Measurements from ENCODE around the gene OVCA2.

OVCA2 gene

DNA sequence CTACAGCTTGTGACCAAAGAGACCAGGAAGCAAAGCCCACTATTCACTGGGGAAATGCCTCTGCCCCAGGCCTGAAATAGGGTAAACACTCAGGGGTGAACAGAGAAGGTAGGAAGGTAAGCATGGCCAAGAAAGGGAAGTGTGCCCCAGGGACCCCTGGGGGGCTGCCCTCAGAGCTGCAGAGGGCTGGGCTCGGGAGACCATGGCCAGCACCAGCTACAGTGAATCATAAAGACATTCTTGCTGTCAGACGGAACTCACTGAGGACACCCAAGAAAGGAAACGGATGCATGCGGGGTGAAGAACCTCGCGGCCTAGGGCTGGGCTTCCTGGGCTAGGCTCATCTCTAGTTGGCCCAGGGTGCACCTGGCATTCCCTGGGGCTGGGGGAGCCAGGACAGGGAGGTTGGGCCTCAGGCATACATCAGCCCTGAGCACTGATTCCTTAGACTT lies 22.7 kb downstream of the OVCA2 start:
- no peak for DNase-seq (ENCODE audit: low read depth in 2 of 2, low spot score in 1 of 2)

DNA sequence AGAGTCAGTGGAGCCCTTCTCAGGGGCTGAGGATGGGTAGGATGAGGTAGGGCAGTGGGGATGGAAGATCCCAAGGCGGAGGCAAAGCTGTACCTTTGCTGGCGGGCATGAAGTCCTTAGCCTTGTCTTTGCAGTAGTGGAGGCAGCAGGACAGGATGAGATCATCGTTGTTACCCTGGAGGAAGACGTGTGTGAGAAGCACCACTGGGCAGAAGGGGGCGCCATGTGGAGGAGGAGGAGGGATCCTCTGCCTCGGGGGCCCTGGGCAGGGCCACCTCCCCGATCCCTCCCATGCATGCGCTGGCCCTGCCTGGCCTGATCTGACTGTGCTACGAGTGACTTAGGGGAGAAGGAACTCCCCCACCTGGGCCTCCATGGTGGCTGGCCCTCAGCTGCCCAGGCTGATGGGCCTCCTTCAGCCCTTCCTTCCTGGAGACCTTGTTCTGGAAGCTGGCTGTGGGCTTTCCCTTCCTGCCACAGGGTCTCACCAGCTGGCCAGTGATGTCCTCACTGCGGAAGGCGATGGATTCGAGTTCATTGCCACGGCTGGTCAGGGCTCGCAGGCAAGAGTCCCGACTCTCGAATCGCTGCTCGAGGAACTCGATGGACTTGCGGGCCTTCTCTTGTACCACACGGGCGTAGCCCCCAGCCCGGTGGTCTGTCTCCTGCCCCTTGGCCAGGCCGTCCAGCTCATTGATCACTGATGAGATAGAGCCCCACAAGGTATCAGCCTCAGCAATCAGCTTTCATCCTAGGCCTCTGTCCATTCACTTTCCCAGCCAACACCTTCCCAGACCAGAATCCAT lies 23.4 kb downstream of the OVCA2 start:
- DNase-seq (ENCODE audit: low read depth in 2 of 2, low spot score in 1 of 2), result no peak

DNA sequence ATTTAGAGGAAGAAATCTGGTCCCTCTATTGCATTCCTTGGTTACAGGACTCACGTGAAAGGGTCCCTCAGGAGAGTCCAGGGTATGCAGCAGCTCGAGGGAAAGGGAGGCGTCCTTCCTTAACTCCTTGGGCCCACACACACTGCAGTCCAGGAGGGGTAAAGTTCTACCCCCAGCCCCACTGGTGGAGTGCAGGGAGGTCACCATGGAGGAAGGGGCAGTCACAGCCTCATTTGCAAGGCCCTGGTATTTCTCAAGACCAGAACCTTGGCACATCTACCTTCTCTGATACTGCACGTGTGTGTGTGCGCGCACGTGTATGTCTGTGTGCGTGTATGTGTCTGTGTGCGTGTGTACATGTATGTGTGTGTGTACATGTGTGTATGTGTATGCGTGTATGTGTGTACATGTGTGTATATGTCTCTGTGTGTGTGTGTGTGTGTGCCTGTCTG lies 24.2 kb downstream of the OVCA2 start:
- DNase-seq (ENCODE audit: low read depth in 2 of 2, low spot score in 1 of 2), result no peak

DNA sequence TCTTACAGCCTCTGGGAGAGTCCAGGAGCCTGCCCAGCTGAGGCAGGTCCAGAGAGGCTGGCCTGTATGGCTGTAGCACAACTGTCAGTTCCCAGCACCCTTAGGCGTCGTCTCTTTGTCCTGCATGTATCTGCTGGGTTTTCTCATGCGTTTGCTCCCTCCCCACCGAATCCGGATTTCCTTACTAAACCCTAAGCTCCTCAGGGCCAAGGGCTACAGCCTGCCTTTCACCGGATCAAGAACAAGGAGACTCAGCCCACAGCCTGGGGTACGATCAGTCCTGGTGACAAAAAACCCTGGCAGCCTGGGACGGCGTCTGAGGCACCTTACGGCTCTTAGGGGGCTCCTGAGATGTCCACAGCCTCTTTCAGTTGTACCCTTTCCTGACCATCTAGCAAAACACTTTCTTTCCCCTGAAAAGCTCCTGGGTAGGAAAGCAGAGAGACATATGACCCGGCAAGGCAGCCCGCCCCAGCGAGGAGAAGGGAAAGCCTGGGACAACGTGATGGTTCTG lies 25.3 kb downstream of the OVCA2 start:
- no peak for DNase-seq (ENCODE audit: low read depth in 2 of 2, low spot score in 1 of 2)

DNA sequence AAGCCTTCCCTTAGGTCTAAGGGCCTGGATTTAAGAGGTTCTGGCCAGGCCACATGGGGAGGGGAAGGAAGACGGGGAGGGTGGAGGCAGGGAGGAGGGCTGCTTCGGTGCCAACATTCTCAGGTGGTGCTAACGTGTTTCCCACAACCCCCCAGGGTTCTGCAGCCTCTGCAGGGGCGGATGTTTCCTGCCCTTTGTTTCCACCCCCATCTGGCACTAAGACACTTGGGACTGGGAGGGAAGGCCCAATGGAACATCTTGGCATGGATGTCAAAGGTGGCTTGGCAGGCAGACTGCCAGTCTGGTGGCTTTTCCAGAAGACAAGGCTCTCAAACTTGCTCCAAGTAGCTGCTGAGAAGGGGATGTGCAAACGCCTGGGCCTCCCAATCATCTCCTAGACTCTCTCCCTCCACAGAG lies 25.8 kb downstream of the OVCA2 start:
- no peak for DNase-seq (ENCODE audit: low read depth in 2 of 2, low spot score in 1 of 2)

DNA sequence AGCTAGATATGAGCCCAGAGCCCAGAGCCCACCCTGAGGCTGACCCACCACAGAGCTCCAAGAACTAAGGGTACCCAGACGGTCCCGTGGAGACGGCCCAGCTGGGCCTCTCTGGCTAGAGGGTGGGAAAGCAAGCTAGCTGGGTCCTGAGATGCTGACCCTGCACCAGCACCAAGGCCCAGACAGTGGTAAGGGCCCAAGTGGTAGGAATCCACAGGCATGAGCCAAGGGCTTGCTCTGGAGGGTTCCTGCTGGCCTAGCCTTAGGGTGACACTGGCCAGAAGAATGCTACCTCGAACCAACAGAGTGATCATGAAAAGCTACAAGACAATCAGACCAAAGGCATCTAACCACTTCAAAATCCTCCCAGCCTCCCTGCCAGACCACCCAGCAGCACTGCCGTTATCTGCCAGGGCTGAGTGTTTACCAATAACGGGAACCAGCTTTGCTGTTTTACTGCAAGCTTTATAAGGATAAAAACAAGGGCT lies 26.3 kb downstream of the OVCA2 start:
- DNase-seq (ENCODE audit: low read depth in 2 of 2, low spot score in 1 of 2), result no peak

DNA sequence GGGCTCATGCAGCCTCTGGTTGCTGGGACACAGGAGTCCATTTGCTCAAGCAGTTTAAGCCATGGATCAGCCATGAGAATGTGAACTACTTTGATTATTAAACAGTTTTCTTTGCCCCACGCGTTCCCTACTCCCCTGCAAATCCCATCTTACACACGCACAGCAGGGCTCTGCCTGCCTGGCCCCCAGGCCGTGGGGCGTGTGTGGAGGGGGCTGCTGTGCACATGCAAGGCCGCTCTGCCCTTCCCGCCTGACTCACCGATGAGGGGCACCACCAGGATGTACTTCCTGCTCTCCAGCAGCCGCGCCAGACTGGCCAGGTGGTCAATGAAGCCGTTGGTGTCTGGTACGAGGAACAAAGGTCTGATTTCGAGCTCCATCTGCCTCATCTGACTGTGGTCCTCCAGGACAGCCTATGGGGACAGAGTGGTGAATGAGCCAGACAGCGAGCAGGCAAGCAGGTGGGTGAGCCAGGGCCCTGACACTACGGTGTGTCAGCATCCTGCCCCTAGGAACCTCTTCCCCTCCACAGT lies 26.8 kb downstream of the OVCA2 start:
- no peak for DNase-seq (ENCODE audit: low read depth in 2 of 2, low spot score in 1 of 2)

DNA sequence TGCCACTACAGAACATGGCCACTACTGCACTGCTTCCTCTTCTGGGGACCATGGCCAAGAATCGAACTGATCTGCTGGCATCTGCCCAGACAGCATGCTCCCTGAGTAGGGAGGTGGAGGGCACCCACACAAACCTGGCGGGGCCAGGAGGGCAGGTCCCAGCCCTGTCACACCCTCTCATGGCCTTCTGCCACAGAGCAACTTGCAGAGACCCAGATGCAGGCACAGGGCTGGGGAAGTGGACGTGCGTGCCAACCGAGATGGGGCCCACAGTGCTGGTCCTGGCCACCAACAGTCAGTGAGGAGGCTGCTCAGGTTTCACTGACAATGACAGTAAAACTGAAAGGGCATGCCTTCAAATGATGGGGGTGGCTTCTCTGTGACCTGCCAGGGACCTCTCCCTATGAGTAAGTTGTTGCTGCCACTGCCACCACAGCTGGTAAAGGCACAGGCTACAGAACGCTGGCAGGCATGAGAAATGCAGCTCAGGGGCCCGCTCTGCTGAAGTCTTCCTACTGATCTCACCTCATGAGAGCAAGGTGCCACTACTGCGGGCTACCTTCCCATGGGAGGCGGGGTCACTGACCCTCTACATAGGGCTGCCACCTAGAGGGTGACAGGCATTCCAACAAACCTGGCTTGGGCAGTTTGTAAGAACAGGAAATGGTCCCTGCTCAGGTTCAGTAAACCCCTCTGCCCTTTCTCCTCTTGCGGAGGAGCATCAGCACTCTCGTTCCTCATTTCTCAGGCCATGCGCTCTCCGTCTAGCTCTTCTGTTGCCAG lies 28.6 kb downstream of the OVCA2 start:
- no peak for DNase-seq (ENCODE audit: low read depth in 2 of 2, low spot score in 1 of 2)

DNA sequence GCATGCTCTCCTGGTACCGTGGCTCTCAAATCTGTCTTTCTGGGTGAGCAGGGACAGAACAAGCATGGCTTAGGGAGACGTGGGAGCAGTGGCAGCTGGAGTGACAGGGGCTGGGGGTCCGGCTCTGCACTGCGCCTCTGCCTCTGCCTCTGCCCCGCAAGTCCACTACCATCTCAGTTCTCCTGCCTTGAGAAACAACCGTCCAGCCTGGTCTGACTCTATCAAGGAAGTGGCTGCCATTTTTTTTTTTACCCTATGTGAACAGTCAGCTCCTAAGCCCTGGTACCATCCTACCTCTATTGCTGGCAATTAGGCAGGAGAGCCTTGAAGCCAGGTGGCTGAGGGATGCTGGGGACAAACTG lies 29.2 kb downstream of the OVCA2 start:
- DNase-seq (ENCODE audit: low read depth in 2 of 2, low spot score in 1 of 2), result no peak

DNA sequence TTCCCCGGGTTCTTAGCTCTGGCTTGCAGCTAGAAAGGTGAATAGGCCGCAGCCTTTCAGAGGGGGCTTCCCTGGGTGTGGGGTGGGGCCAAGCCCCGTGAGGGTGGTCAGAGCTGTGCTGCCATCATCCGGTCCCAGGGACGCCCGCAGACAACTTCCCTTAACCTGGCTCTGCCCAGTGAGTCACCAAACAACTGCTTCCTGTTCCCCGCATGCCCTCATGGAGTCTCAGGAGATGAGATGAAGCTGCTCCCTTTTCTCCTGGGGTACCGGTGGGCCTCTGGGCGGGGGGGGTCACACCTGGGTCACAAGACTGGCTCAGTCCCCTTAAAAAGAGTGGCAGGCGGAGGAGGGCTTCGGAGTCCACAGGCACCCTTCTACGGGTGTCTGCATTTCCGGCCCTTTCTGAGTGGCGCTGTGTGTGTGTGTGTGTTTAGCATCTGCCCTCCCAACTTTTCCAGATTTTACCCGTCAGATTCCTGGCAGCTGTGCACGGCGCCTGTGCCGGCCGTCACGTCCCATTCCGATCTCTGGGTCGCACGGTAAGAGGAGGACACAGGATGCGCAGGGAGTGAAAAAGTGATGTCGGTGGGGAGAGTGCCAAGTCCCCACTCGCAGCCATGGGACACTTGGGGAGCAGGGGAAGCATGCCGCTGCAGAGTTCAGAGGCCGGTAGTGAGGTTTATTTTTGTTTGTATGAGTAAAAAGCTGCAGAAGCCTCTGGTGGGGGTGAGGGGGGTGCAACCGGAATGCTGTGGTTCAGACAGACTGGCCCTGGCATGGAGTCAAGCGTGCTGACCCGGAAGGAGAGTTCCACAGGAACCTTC lies 29.8 kb downstream of the OVCA2 start:
- DNase-seq (ENCODE audit: low read depth in 2 of 2, low spot score in 1 of 2), result no peak

DNA sequence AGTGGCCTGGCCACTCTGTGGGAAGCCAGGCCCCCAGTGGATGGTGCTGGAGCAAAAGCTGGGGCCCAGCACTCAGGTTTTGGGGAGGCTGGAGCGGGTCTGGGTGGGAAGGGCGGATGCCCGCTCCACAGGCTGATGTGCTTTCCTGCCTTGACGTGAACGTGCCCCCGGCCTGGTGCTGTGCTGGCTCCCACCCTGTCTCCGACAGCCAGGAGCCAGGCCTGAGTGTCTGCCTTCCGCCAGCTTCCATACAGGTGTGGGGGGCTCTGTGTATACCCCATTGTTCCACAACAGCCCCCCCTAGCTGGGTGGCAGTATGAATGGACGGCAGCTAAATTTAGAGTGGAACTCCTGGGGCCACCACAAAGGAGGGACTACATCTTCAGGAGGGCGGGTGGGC lies 33.1 kb downstream of the OVCA2 start:
- no peak for DNase-seq (ENCODE audit: low read depth in 2 of 2, low spot score in 1 of 2)

DNA sequence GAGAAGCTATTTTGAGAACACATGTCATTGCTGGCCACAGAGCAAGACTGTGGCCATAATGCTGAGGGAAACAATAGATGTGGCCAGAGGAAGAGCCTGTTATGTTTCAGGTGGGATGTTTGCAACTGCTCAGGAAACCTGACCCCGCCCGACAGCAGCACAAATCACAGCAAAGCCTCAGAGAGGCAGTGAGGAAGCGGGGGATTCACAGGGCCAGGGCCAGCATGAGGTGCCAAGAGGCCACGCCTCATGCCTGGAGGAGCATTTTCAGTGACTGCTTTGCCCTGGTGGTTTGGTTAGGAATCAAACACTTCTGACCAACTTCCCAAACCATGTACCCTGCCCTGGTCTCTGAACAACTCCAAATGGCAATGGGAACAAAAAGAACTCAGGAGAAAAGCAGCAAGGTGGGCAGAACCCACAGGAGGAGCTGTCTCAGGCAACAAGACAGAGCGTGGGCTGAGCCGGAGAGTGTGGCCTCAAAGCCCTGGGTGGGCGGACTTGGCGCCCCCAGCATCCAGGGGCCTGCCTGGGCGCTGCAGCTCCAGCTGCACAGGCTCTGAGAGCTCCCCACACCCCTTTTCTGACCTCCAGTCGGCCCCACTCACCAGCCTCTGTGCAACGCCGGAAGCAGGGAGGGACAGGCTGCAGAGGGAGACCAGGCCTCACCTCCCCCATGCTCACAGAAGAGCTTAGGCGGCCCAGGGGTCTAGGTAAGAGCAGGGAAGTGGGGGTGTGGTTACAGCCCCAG lies 33.7 kb downstream of the OVCA2 start:
- DNase-seq (ENCODE audit: low read depth in 2 of 2, low spot score in 1 of 2), result no peak

DNA sequence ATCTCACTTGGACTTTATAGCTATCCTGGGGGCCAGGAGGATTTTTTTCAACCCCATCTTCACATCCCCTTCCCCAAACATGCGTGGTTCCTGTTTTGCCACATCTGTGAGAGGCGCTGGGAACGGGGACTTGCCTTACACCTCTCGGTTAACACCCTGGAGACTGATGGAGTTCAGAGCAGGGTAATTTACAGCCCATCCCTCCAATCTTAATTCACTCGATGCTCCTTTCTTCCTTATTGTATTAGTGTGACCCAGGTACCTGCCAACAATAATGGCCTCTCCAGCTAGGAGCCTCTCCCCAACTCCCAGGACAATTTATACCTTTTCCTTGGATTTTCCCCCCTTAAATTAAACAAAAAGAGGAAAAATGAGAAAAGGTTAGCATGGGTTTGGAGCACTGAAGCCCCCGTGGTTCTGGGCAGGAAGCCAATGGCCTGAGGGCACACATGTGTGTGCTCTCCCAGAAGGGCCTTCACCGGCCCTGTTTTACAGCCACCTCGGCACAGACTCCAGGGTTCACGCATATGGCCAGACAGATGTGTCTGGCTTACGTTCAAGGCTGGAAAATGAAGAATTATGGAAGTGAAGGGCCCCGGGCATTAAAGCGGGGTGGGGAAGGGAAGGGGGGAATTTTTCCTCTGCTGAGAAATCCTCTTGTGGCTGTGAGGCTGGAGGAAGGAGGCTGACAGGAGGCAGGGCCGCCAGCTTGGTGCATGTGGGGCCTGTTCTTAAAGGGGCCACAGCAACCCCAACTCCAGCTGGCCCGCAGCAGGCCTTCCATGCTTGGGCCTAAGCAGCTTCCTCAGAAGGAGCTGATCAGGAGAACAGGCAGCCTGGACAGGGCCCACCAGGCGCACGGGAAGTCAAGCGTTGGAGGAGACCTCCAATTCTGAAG lies 34.5 kb downstream of the OVCA2 start:
- DNase-seq (ENCODE audit: low read depth in 2 of 2, low spot score in 1 of 2), result no peak

DNA sequence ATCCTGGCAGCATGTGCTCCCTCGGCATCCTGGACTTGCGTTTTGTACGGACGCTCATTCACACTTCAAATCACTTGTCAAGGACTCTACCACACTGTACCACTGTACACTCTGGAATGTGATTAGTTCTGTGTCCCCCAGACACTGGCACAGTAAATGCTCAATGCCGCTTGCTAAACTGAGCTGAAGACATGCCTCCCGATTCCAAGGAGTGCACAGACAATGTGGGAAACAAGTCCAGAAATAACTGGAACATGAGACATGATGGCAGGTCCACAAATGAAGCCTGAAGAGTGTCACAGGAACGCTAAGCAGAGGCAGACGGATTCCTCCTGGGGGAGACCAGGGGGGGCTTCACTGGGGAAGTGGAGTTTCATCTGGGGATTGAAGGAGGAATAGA lies 35.2 kb downstream of the OVCA2 start:
- no peak for DNase-seq (ENCODE audit: low read depth in 2 of 2, low spot score in 1 of 2)

DNA sequence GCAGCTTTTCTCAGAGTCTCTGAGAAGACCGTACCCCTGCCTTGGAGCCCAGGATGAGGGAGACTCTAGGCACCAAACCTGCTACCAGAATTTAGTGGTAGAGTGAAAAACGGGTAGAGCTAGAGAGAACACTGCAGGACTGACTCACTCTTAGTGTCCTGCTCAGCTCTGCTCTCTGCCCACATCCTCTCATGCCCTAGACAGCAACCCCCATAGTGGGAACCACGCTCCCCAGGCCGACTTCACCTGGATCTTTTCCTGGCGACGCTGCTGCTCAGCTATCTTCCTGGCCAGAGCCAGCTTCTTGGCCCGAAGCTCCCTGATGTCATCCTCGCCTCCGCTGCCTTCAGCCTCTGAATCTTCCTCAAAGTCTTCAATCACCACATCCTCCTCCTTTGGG lies 39.7 kb downstream of the OVCA2 start:
- DNase-seq (ENCODE audit: low read depth in 2 of 2, low spot score in 1 of 2), result no peak

DNA sequence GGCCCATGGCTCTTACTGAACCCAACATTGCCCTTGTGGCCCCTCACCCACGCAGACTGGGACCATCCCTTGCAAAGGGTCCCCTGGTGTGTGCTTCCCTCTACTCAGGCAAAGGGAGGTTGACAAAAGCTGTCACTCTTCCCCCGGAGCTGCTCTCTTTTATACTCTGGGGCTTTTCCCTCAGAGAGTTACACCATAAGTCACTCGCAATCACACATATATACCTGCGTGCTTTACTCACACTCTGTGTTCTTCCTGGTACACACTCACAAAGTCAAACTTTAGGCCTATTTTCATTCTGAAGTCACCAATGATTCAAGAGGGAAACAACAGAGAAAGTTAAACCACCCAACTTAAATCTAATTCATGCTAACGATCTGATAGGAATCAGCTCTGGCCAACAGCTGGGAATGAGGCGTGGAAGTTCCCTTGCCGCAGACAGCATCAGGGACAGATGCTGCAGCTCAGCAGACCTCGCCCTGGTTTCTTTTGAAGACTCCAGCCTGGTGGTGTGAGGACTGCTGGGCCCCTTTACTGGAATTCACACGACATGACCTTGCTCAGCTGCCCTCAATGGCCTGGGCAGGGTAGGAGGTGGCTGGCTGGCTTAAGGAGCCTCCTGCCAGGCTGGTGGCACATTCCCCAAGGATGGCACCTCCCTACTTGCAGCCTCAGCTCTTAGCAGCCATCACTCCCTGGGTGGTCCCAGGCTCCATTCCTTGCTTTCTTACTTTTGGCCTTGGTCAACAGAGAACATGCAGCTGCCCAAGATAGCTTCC lies 40.4 kb downstream of the OVCA2 start:
- DNase-seq (ENCODE audit: low read depth in 2 of 2, low spot score in 1 of 2), result no peak

DNA sequence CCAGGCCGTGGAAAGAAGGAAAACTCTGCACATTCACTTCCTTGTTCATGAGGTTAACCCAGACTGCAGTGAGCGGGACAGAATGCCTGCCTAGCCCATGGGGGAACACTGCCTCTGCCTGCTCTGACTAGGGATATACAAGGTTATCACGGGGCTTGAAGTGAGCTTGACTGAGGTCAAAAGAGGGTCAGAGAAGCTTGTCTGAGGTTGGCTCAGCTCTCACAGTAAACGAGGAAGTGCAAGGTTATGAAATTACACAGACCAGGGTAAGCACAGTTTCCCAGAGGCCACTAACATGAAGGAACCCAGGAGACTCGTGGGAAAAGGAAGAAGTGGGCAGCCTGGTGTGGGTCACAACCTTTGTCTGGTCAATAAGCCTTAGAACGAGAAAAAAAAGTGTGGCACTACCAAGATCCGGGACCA lies 41.8 kb downstream of the OVCA2 start:
- DNase-seq (ENCODE audit: low read depth in 2 of 2, low spot score in 1 of 2), result no peak

DNA sequence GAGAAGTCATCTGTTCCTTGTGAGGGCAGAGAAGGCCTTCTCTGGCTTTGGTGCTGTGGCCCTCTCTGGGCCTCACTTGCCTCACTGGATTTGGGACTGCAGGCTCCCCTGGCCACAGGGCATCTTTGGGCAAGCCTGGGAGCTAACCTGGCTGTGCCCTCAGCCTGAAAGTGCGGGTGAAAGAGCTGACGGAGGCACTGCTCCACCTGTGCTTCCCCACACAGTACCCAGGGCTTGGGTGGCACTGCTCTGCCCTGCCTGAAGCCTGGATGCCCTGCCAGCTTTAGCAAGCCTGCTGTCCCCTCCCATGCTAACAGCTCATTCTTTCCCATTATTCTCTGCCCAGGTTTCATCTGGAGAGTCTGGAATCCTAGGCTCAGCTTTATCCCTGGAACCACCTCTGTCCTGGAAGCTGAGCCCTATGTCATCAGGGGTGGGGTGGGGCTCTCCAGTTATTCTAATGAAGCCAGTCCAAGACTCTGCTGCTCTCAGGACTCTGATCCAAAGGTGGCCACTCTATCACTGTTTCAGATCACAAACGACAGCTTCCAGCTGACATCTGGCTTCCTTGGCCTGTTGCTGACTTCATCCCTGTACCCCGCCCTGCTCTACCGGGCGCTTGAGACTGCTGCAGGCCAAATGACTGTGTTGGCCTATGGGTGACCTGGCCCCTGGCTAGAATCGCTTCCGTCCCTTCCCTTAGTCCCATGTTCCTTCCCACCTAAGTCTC lies 42.4 kb downstream of the OVCA2 start:
- DNase-seq (ENCODE audit: low read depth in 2 of 2, low spot score in 1 of 2), result no peak
